HCT116 (cell line): ENCODE data around the gene ENTPD3.

ENCODE experiments used
- CTCF ChIP-seq, 3 experiments: fragments of 200-600 bp in 1 of 3; sonication (generic) in 1 of 3; IDR thresholded peaks in 2 of 3; conservative IDR thresholded peaks in 1 of 3; 2 replicates each; pipeline ENCODE4 v1.5.1; 2012 to 2017; ENCODE audit warnings: low read depth in 2 of 3, low read length in 2 of 3, antibody characterized with exemption in 1 of 3, borderline replicate concordance in 1 of 3, control low read depth in 1 of 3, mild to moderate bottlenecking in 1 of 3, mixed read lengths in 1 of 3, mixed run types in 1 of 3, moderate library complexity in 1 of 3; ENCODE audit not compliant: insufficient read depth in 1 of 3
- ELF1 ChIP-seq: IDR thresholded peaks from 2 replicates; pipeline ENCODE4 v1.6.1; 2012; ENCODE audit warnings: low read depth, borderline replicate concordance
- EZH2 ChIP-seq: fragments of 200-600 bp; sonication (generic); IDR thresholded peaks from 2 replicates; pipeline ENCODE4 v1.6.1; 2017; ENCODE audit warnings: antibody characterized with exemption, mixed run types
- MAX ChIP-seq: IDR thresholded peaks from 2 replicates; pipeline ENCODE4 v1.6.1; 2012
- POLR2A ChIP-seq: IDR thresholded peaks from 2 replicates; pipeline ENCODE4 v1.7.0; 2011; ENCODE audit warnings: borderline replicate concordance; ENCODE audit not compliant: insufficient read depth, insufficient read length; ENCODE audit errors: extremely low read depth
- POLR2AphosphoS5 ChIP-seq: IDR thresholded peaks from 2 replicates; pipeline ENCODE4 v1.6.1; 2011; ENCODE audit warnings: mild to moderate bottlenecking, low read depth, low read length, moderate library complexity
- RAD21 ChIP-seq: IDR thresholded peaks from 2 replicates; pipeline ENCODE4 v1.6.1; 2012; ENCODE audit warnings: low read depth, mild to moderate bottlenecking
- REST ChIP-seq: IDR thresholded peaks from 2 replicates; pipeline ENCODE4 v1.6.1; 2012; ENCODE audit warnings: low read depth
- TCF7L2 ChIP-seq: IDR thresholded peaks from 2 replicates; pipeline ENCODE4 v1.7.0; 2011; ENCODE audit warnings: borderline replicate concordance, inconsistent platforms; ENCODE audit not compliant: insufficient read depth, insufficient read length; ENCODE audit errors: extremely low read depth

- TF ChIP-seq CTCF (IDR thresholded peaks at IDR 0.05 in 2 of 3, conservative IDR thresholded peaks at IDR 0.05 in 1 of 3; ENCODE audit: borderline replicate concordance in 1 of 3, insufficient read depth in 1 of 3, low read depth in 2 of 3, low read length in 2 of 3) (no peak), EZH2 (no peak), TCF7L2 (no peak), POLR2A (no peak), ELF1 (no peak), RAD21 (no peak), MAX (no peak), POLR2AphosphoS5 (no peak), REST (no peak)
These were observed at the start of gene ENTPD3 for GRCh38 chr3:40387001-40387894.
